B cell (primary cell): ENCODE measurements around the gene MACO1. TPM values are rescaled to one million over a fixed set of nuclear protein-coding genes. Genes with fewer than 3 reads are reported as not detected.

Source experiments
- ATAC-seq: fragments of 200-7000 bp; cut with Tn5 transposase; one replicate; pipeline ENCODE4 v1.10.0; 2021; ENCODE audit warnings: low read depth, mild to moderate bottlenecking, moderate number of reproducible peaks, moderate library complexity
- CTCF ChIA-PET: fragments of 350-600 bp; sonication (Branson Sonifier 250); formaldehyde crosslinking; loops from one replicate; lab custom pipeline; 2021; ENCODE audit warnings: antibody characterized with exemption, inconsistent platforms; lab: Charles Lee
- POLR2A ChIA-PET: fragments of 350-600 bp; sonication (Branson Sonifier 250); formaldehyde crosslinking; loops from one replicate; lab custom pipeline; 2021; ENCODE audit warnings: antibody characterized with exemption; lab: Charles Lee
- DNase-seq: peaks from one replicate; pipeline ENCODE4 v3.0.0; 2013
- H2AFZ ChIP-seq: 2 replicates; pipeline ENCODE4 v1.6.1; 2012; ENCODE audit warnings: mild to moderate bottlenecking, low read depth, low read length; ENCODE audit not compliant: insufficient read depth, poor library complexity, severe bottlenecking
- H3K27ac ChIP-seq, 2 donors: 1 replicate in 1 of 2; 2 replicates in 1 of 2; pipeline ENCODE4 v1.5.1; 2012 to 2013; ENCODE audit warnings: low read length in 2 of 2, mild to moderate bottlenecking in 2 of 2, moderate library complexity in 1 of 2
- H3K27me3 ChIP-seq, 4 experiments: fragments of 200-600 bp in 1 of 4; sonication (generic) in 1 of 4; replicated peaks in 1 of 4; 1 replicate in 2 of 4; 2 replicates in 2 of 4; pipeline versions ENCODE4 v1.6.1 to v1.7.0; 2013 to 2016; ENCODE audit warnings: low read length in 3 of 4, mild to moderate bottlenecking in 2 of 4, mixed read lengths in 1 of 4, moderate library complexity in 1 of 4; ENCODE audit not compliant: insufficient read depth in 4 of 4, control insufficient read depth in 3 of 4; ENCODE audit errors: control extremely low read depth in 1 of 4
- H3K36me3 ChIP-seq, 2 experiments: replicated peaks in 1 of 2; 1 replicate in 1 of 2; 2 replicates in 1 of 2; pipeline versions ENCODE4 v1.6.1 to v1.7.1; 2013; ENCODE audit warnings: low read length in 1 of 2; ENCODE audit not compliant: insufficient read depth in 2 of 2, control insufficient read depth in 1 of 2; ENCODE audit errors: control extremely low read depth in 1 of 2, extremely low read depth in 1 of 2
- H3K4me1 ChIP-seq, 2 donors: fragments of 200-600 bp in 1 of 2; sonication (generic) in 1 of 2; 1 replicate in 1 of 2; 2 replicates in 1 of 2; pipeline versions ENCODE4 v1.5.1 to v1.6.1; 2013 to 2017; ENCODE audit warnings: low read length in 2 of 2; ENCODE audit not compliant: control insufficient read depth in 2 of 2, insufficient read depth in 2 of 2
- H3K4me2 ChIP-seq: replicated peaks from 2 replicates; pipeline ENCODE3; 2012; ENCODE audit warnings: mild to moderate bottlenecking, low read depth, low read length; ENCODE audit not compliant: poor library complexity, severe bottlenecking
- H3K4me3 ChIP-seq, 5 experiments: fragments of 200-600 bp in 1 of 5; sonication (generic) in 1 of 5; 1 replicate in 3 of 5; 2 replicates in 2 of 5; pipeline versions ENCODE4 v1.5.1 to v1.7.0; 2011 to 2016; ENCODE audit warnings: low read length in 4 of 5, mild to moderate bottlenecking in 4 of 5, low read depth in 2 of 5, control low read depth in 1 of 5, moderate library complexity in 1 of 5; ENCODE audit not compliant: insufficient read depth in 1 of 5; ENCODE audit errors: control extremely low read depth in 1 of 5, extremely low read depth in 1 of 5
- H3K79me2 ChIP-seq: fragments of 200-600 bp; sonication (generic); one replicate; pipeline ENCODE4 v1.6.0; 2016; ENCODE audit warnings: low read length; ENCODE audit not compliant: control insufficient read depth, insufficient read depth
- H3K9ac ChIP-seq: fragments of 200-600 bp; sonication (generic); 2 replicates; pipeline ENCODE4 v1.6.1; 2017; ENCODE audit warnings: mild to moderate bottlenecking, low read length, moderate library complexity
- H3K9me3 ChIP-seq, 3 donors: one replicate each; pipeline versions ENCODE4 v1.6.1 to v1.7.1; 2013; ENCODE audit warnings: low read length in 2 of 3; ENCODE audit not compliant: control insufficient read depth in 2 of 3, insufficient read depth in 1 of 3; ENCODE audit errors: control extremely low read depth in 1 of 3
- H4K20me1 ChIP-seq: 2 replicates; pipeline ENCODE4 v1.6.0; 2012; ENCODE audit warnings: mild to moderate bottlenecking, low read length; ENCODE audit not compliant: insufficient read depth, control insufficient read depth, poor library complexity, severe bottlenecking
- H3K27ac Mint-ChIP-seq: one replicate; pipeline ENCODE4 v1.8.0; 2021; ENCODE audit warnings: mixed read lengths
- H3K27me3 Mint-ChIP-seq: one replicate; pipeline ENCODE4 v1.8.0; 2021; ENCODE audit warnings: mixed read lengths
- H3K4me1 Mint-ChIP-seq: one replicate; pipeline ENCODE4 v1.8.0; 2021; ENCODE audit warnings: mixed read lengths
- H3K4me3 Mint-ChIP-seq: one replicate; pipeline ENCODE4 v1.8.0; 2021; ENCODE audit warnings: mixed read lengths
- H3K9me3 Mint-ChIP-seq: one replicate; pipeline ENCODE4 v1.8.0; 2022; ENCODE audit warnings: mixed read lengths; ENCODE audit not compliant: insufficient read depth
- EZH2 ChIP-seq: IDR thresholded peaks from 2 replicates; pipeline ENCODE4 v1.6.1; 2012; ENCODE audit warnings: borderline replicate concordance, low read depth, mild to moderate bottlenecking, moderate library complexity, low read length; ENCODE audit not compliant: insufficient read depth, poor library complexity, severe bottlenecking
- WGBS: methylation state at CpG from one replicate; pipeline ENCODE4 v1.1.5; 2013; ENCODE audit warnings: missing lambda C conversion rate; ENCODE audit not compliant: insufficient coverage; 5-methylcytosine and 5-hydroxymethylcytosine counted together
- intact Hi-C: fragments of 100-400 bp; cut with micrococcal nuclease; formaldehyde crosslinking; loops from one replicate; pipeline ENCODE4 v1.10.0; 2022
- polyA plus RNA-seq: library from polyadenylated mRNA; depleted of rRNA; stranded (reverse); fragments of >200 nt; gene quantifications from 2 replicates; pipeline ENCODE4 v1.2.3, GENCODE V29; 2012
- total RNA-seq, 2 donors: library from RNA; stranded (reverse); fragments of 120-200 nt in 1 of 2; gene quantifications; 1 replicate in 1 of 2; 2 replicates in 1 of 2; pipeline versions ENCODE4 v1.2.3 to v1.2.4, GENCODE V29; 2013 to 2022
- TF ChIP-seq, protein P1 (sequence below): fragments of 200-600 bp; IDR thresholded peaks from one replicate; pipeline ENCODE4 v1.8.0; 2022; ENCODE audit warnings: antibody characterized with exemption, mild to moderate bottlenecking

Gene MACO1
- total and polyA plus RNA-seq, 2 donors (not counting 1 experiment from before 2014, with no cell fraction given) = 4.9 to 21.2 TPM

DNA sequence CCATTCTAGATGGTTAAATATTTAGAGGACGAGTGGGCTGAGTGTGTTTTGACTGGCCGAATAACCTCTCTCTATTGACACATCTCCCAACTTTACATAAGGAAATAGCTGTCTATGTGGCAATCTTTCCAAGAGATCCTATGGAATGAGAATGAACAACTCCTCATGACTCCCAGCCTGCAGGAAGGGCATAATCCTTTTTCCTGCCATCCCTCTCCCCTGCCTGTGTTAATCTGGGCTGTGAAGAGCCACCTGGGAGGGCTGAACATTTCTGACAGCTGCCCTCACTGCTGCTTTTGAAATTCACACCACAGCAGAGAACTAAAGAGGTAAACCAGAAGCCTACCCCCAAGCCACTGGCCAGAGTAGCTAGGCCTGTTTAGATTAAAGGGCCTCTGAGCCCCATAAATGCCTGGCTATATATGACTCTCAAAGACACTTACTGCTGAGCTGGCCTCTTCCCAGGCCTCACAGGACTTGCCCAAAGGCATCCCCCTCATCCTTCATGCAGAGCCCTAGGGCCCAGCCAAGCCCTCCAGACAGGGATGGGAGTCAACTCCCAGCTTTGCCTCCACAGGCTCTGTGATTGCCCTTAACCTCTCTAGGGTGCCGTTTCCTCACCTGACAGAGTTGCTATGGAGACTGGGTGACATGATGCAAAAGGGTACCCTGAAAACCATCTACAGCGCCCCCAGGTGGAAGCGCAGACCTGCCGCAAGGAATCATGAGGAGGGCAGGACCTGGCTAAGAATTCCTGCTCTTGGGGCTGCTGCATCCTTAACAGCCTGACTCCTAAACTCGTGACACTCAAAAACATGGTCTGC lies 70.8 kb downstream of the MACO1 start:
- H3K4me1 Mint-ChIP-seq = peaks cover 10% of the 10 kb centered on the region
- no peaks in the 10 kb centered on the region for H3K79me2 ChIP-seq
- intact Hi-C loops = loop anchor here (5.0 kb wide), 1 partner anchor 296 kb away; no protein-coding TSS in a partner anchor
- DNase-seq (no peak), ATAC-seq (no peak)
- ChIA-PET CTCF (interaction anchor here (1.2 to 5.6 kb wide), 2 partner anchors 13 to 309 kb away, joined by 5 to 59 read pairs; no protein-coding TSS in a partner anchor), POLR2A (no interaction called here)
- no peaks in the 10 kb centered on the region for H4K20me1 ChIP-seq
- H3K4me3 ChIP-seq = no peak overlapping the region
- H3K9me3 Mint-ChIP-seq = no peaks in the 10 kb centered on the region
- peaks cover 6 to 10% of the 10 kb centered on the region in 2 donors for H3K4me1 ChIP-seq
- peaks cover 13 to 22% of the 10 kb centered on the region in 2 experiments for H3K36me3 ChIP-seq
- peaks cover 2% of the 10 kb centered on the region for H3K27me3 Mint-ChIP-seq
- H3K27ac Mint-ChIP-seq = no peak overlapping the region
- no peaks in the 10 kb centered on the region for H3K9me3 ChIP-seq
- H3K9ac ChIP-seq = no peak overlapping the region
- H3K27me3 ChIP-seq = no peaks in the 10 kb centered on the region
- no peak overlapping the region for H3K4me2 ChIP-seq
- no peak for TF ChIP-seq EZH2
- TF ChIP-seq, protein P1, sequence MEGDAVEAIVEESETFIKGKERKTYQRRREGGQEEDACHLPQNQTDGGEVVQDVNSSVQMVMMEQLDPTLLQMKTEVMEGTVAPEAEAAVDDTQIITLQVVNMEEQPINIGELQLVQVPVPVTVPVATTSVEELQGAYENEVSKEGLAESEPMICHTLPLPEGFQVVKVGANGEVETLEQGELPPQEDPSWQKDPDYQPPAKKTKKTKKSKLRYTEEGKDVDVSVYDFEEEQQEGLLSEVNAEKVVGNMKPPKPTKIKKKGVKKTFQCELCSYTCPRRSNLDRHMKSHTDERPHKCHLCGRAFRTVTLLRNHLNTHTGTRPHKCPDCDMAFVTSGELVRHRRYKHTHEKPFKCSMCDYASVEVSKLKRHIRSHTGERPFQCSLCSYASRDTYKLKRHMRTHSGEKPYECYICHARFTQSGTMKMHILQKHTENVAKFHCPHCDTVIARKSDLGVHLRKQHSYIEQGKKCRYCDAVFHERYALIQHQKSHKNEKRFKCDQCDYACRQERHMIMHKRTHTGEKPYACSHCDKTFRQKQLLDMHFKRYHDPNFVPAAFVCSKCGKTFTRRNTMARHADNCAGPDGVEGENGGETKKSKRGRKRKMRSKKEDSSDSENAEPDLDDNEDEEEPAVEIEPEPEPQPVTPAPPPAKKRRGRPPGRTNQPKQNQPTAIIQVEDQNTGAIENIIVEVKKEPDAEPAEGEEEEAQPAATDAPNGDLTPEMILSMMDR = peak; percentile 24
- H3K27ac ChIP-seq = no peak overlapping the region
- H2AFZ ChIP-seq = no peak overlapping the region
- WGBS = 93% methylated on average over 4 of the region's 7 CpGs
- no peak overlapping the region for H3K4me3 Mint-ChIP-seq

DNA sequence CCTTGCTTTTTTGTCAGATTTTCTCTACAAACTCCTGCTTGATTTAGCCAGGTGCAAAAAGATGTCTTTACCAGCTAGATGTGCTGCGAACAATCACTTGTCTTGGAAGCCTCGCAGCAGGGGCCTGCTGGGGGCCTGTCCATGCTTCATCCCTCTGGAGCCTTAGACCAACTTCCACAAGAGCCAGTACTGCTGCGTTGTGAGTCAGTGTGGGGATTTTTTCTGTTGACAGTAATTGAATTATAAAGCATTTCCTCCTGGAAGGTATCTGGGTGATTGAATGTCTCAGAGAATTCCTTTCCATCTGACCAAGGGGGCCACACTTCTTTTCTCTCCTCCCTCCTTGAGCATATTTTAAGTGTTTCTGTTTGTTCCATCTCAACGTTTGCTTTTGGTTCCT lies 72.3 kb downstream of the MACO1 start:
- H3K9ac ChIP-seq = no peak overlapping the region
- 67% methylated on average over 2 of the region's 4 CpGs for WGBS
- H3K4me3 ChIP-seq = no peak overlapping the region
- DNase-seq (no peak), ATAC-seq (no peak)
- H3K4me3 Mint-ChIP-seq = no peak overlapping the region
- POLR2A ChIA-PET = no interaction called here
- H2AFZ ChIP-seq = no peak overlapping the region
- H3K27me3 ChIP-seq = no peaks in the 10 kb centered on the region
- no peaks in the 10 kb centered on the region for H3K9me3 Mint-ChIP-seq
- TF ChIP-seq EZH2 = no peak
- TF ChIP-seq, protein P1 = no peak
- H3K79me2 ChIP-seq = no peaks in the 10 kb centered on the region
- no peaks in the 10 kb centered on the region for H4K20me1 ChIP-seq
- peaks cover 10% of the 10 kb centered on the region for H3K4me1 Mint-ChIP-seq
- peaks cover 3% of the 10 kb centered on the region for H3K27me3 Mint-ChIP-seq
- H3K36me3 ChIP-seq = peaks cover 6 to 11% of the 10 kb centered on the region in 2 experiments
- no peaks in the 10 kb centered on the region for H3K9me3 ChIP-seq
- CTCF ChIA-PET = interaction anchor here (0.6 to 5.6 kb wide), 6 partner anchors 10 to 307 kb away, joined by 3 to 59 read pairs (median 4); no protein-coding TSS in a partner anchor
- intact Hi-C loops = loop anchor here (5.0 kb wide), 1 partner anchor 294 kb away; no protein-coding TSS in a partner anchor
- H3K4me2 ChIP-seq = no peak overlapping the region
- H3K4me1 ChIP-seq = peaks cover 6 to 10% of the 10 kb centered on the region in 2 donors
- no peak overlapping the region for H3K27ac Mint-ChIP-seq
- no peak overlapping the region for H3K27ac ChIP-seq
